Measurements from ENCODE around the gene TMUB2. TPM values are rescaled to one million over a fixed set of nuclear protein-coding genes. Genes with fewer than 3 reads are reported as not detected.

TMUB2 gene
- total RNA-seq, 2 experiments from 2014 or later, result 21.3 to 25.9 TPM

DNA sequence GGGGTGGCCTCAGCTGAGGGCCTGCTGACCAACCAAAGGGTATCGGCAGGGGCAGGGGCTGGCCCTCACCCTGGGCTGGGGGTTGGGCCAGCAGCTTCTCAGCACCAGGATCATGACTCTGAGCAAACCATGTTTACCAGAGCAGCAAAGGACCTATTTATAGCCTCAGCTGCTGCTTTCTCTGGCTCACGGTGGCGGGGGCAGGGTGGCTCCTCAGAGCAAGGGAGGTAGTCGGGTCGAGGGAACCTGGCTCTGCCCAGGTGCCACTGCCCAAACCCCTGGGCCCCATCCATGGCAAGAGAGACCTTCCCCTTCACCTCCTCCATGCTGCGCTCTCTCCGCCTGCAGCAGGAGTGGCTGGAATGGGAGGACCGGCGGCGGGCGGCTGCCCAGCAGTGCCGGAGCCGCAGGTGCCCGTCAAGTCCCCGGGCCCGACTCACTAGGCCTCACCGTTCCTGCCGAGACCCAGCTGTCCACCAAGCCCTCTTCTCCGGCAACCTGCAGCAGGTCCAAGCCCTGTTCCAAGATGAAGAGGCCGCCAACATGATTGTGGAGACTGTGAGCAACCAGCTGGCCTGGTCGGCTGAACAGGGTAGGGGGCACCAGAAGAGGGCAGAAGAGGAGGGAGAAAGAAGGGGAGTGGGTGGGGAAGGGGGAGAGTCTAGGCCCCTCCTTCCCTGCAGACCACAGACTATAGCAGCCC, 16.1 kb upstream of the TMUB2 start, which contains the start of gene ASB16:
Gene ASB16, plus strand, starts transcription at position 206 of the 703 bp plus-strand sequence. Its CDS starts 86 bp downstream, at position 292.
- DNase-seq (ENCODE audit: low spot score), result no peak
- ChIA-PET CTCF (ENCODE audit: unreplicated experiment) (interaction anchor here (0.6 kb wide), 2 partner anchors 58 to 188 kb away, joined by 3 to 5 read pairs; no protein-coding TSS in a partner anchor), POLR2A (interaction anchor here (0.6 to 0.9 kb wide), 2 partner anchors 26 to 189 kb away, joined by 3 to 4 read pairs; no protein-coding TSS in a partner anchor)
- Histone ChIP-seq H3K36me3 (ENCODE audit: insufficient read depth, low read length) (peaks cover 9% of the 10 kb centered on the region), H3K4me3 (ENCODE audit: low read depth, low read length, poor library complexity, severe bottlenecking) (no peak within 1 kb of the TSS), H3K27ac (ENCODE audit: low read depth, low read length, poor library complexity, severe bottlenecking) (no peak within 1 kb of the TSS), H3K9me2 (ENCODE audit: insufficient read depth, low read length) (no peaks in the 10 kb centered on the region), H3K4me2 (ENCODE audit: low read length) (peak within 1 kb of the TSS; percentile 15), H3K9me3 (ENCODE audit: low read length) (no peaks in the 10 kb centered on the region), H2AFZ (ENCODE audit: low read length) (no peak within 1 kb of the TSS), H3K4me1 (ENCODE audit: insufficient read depth, low read length, poor library complexity, severe bottlenecking) (peaks cover 26% of the 10 kb centered on the region), H3K79me2 (ENCODE audit: insufficient read depth, low read depth, low read length) (no peaks in the 10 kb centered on the region), H4K20me1 (ENCODE audit: insufficient read depth, low read length) (no peaks in the 10 kb centered on the region)
- intact Hi-C loops (cut with micrococcal nuclease; ENCODE audit: unreplicated experiment), result no loop called here
- no peak for TF ChIP-seq EZH2phosphoT487 (IDR thresholded peaks at IDR 0.05; ENCODE audit: borderline replicate concordance, low read depth, low read length)
- TF ChIP-seq, protein P1, sequence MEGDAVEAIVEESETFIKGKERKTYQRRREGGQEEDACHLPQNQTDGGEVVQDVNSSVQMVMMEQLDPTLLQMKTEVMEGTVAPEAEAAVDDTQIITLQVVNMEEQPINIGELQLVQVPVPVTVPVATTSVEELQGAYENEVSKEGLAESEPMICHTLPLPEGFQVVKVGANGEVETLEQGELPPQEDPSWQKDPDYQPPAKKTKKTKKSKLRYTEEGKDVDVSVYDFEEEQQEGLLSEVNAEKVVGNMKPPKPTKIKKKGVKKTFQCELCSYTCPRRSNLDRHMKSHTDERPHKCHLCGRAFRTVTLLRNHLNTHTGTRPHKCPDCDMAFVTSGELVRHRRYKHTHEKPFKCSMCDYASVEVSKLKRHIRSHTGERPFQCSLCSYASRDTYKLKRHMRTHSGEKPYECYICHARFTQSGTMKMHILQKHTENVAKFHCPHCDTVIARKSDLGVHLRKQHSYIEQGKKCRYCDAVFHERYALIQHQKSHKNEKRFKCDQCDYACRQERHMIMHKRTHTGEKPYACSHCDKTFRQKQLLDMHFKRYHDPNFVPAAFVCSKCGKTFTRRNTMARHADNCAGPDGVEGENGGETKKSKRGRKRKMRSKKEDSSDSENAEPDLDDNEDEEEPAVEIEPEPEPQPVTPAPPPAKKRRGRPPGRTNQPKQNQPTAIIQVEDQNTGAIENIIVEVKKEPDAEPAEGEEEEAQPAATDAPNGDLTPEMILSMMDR (conservative IDR thresholded peaks at IDR 0.05; ENCODE audit: low read length), result no peak
- no TSS peak for BruUV-seq (replicated peaks)

DNA sequence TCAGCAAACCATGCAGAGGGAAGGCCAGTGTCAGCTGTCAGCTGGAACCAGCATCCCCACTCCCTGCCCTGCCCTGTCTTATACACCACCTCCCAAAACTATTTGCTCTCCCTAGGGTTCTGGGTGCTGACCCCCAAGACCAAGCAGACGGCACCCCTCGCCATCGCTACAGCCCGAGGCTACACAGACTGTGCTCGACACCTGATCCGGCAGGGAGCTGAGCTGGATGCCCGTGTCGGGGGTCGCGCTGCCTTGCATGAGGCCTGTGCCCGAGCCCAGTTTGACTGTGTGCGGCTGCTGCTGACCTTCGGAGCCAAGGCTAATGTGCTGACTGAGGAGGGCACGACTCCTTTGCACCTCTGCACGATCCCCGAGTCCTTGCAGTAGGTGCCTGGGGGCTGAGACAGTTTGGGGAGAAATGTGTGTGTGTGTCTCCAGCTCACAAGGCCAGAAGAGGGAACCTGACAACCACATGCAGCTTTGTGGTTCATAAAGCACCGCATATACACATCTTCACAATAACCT, 14.8 kb upstream of the TMUB2 start:
- POLR2A ChIA-PET, result interaction anchor here (0.9 kb wide), 1 partner anchor 27 kb away, joined by 3 read pairs; no protein-coding TSS in a partner anchor

More for the DNA sequence above, 14.8 kb upstream of the TMUB2 start:
- Histone ChIP-seq H3K9me2 (ENCODE audit: insufficient read depth, low read length) (no peaks in the 10 kb centered on the region), H3K4me1 (ENCODE audit: insufficient read depth, low read length, poor library complexity, severe bottlenecking) (peaks cover 26% of the 10 kb centered on the region), H3K79me2 (ENCODE audit: insufficient read depth, low read depth, low read length) (no peaks in the 10 kb centered on the region), H4K20me1 (ENCODE audit: insufficient read depth, low read length) (no peaks in the 10 kb centered on the region), H3K4me3 (ENCODE audit: low read depth, low read length, poor library complexity, severe bottlenecking) (no peak overlapping the region), H3K9me3 (ENCODE audit: low read length) (no peaks in the 10 kb centered on the region), H2AFZ (ENCODE audit: low read length) (no peak overlapping the region), H3K4me2 (ENCODE audit: low read length) (no peak overlapping the region), H3K36me3 (ENCODE audit: insufficient read depth, low read length) (peaks cover 22% of the 10 kb centered on the region), H3K27ac (ENCODE audit: low read depth, low read length, poor library complexity, severe bottlenecking) (no peak overlapping the region)
- BruUV-seq (replicated peaks), result no TSS peak
- intact Hi-C loops (cut with micrococcal nuclease; ENCODE audit: unreplicated experiment), result no loop called here
- TF ChIP-seq, protein P1 (conservative IDR thresholded peaks at IDR 0.05; ENCODE audit: low read length), result no peak
- no peak for TF ChIP-seq EZH2phosphoT487 (IDR thresholded peaks at IDR 0.05; ENCODE audit: borderline replicate concordance, low read depth, low read length)
- CTCF ChIA-PET (ENCODE audit: unreplicated experiment), result no interaction called here
- DNase-seq (ENCODE audit: low spot score), result no peak
